LNCaP clone FGC (cell line): ENCODE data around the gene AMDHD2.

Source experiments
- DNase-seq: peaks from one replicate; pipeline ENCODE4 v3.0.0-alpha.2; 2011; ENCODE audit warnings: low read depth
- H3K4me3 ChIP-seq: 2 replicates; pipeline ENCODE4 v1.5.1; 2011; ENCODE audit warnings: mild to moderate bottlenecking, low read depth, low read length, control low read depth
- CTCF ChIP-seq: IDR thresholded peaks from 2 replicates; pipeline ENCODE4 v1.5.1; 2012; ENCODE audit warnings: mild to moderate bottlenecking; ENCODE audit not compliant: control insufficient read depth, insufficient read depth; ENCODE audit errors: extremely low read depth

The AMDHD2 gene

GRCh38 chr16:2519711-2520080, 475 bp upstream of the AMDHD2 start:
- H3K4me3 ChIP-seq: peak overlapping the region; percentile 36
- no peak for DNase-seq
- no peak for TF ChIP-seq CTCF

GRCh38 chr16:2520784-2521531, 787 bp downstream of the AMDHD2 start:
- no peak for TF ChIP-seq CTCF
- DNase-seq: no peak
- peak overlapping the region; percentile 80 for H3K4me3 ChIP-seq

- no peak for TF ChIP-seq CTCF
- no peak for DNase-seq
- no peak overlapping the region for H3K4me3 ChIP-seq
Observed at GRCh38 chr16:2523801-2524231, 3.6 kb downstream of the AMDHD2 start.

- H3K4me3 ChIP-seq: no peak overlapping the region
- TF ChIP-seq CTCF: no peak
- no peak for DNase-seq
Observed at GRCh38 chr16:2524339-2524938, 4.3 kb downstream of the AMDHD2 start.

GRCh38 chr16:2526135-2526534, 6.0 kb downstream of the AMDHD2 start:
- no peak for DNase-seq
- no peak for TF ChIP-seq CTCF
- H3K4me3 ChIP-seq: no peak overlapping the region

GRCh38 chr16:2527071-2527783, 7.1 kb downstream of the AMDHD2 start:
- no peak for TF ChIP-seq CTCF
- H3K4me3 ChIP-seq: no peak overlapping the region
- DNase-seq: no peak
